ENCODE data around the gene ACTR3C.
"Not testable (repeated sequence)": the region's sequence is repeated elsewhere in the genome, so short reads cannot be mapped to it uniquely, and the experiment has no call there.

The ACTR3C gene

GRCh38 chr7:150311711-150312110 is 11.6 kb downstream of the ACTR3C start:
- no peak for DNase-seq

GRCh38 chr7:150311146-150311545 is 12.2 kb downstream of the ACTR3C start:
- no peak for DNase-seq

- no peak for DNase-seq
Measured at GRCh38 chr7:150308575-150308974, 14.8 kb downstream of the ACTR3C start.

- DNase-seq, result no peak
Measured at GRCh38 chr7:150307904-150308303, 15.4 kb downstream of the ACTR3C start.

GRCh38 chr7:150307129-150307528 is 16.2 kb downstream of the ACTR3C start:
- DNase-seq, result no peak

- not testable (repeated sequence) for DNase-seq
Measured at GRCh38 chr7:150306377-150306776, 17.0 kb downstream of the ACTR3C start.

GRCh38 chr7:150305903-150306284 is 17.5 kb downstream of the ACTR3C start:
- DNase-seq, result not testable (repeated sequence)

- not testable (repeated sequence) for DNase-seq
Measured at GRCh38 chr7:150305259-150305902, 18.0 kb downstream of the ACTR3C start.

- DNase-seq, result not testable (repeated sequence)
Measured at GRCh38 chr7:150304499-150305258, 18.7 kb downstream of the ACTR3C start.

- not testable (repeated sequence) for DNase-seq
Measured at GRCh38 chr7:150302908-150303310, 20.4 kb downstream of the ACTR3C start.

GRCh38 chr7:150297978-150298377 is 25.4 kb downstream of the ACTR3C start:
- not testable (repeated sequence) for DNase-seq

- DNase-seq, result not testable (repeated sequence)
Measured at GRCh38 chr7:150296802-150297201, 26.5 kb downstream of the ACTR3C start.

GRCh38 chr7:150295614-150296013 is 27.7 kb downstream of the ACTR3C start:
- not testable (repeated sequence) for DNase-seq

GRCh38 chr7:150295027-150295426 is 28.3 kb downstream of the ACTR3C start:
- DNase-seq, result not testable (repeated sequence)

GRCh38 chr7:150290317-150290716 is 33.0 kb downstream of the ACTR3C start:
- DNase-seq, result not testable (repeated sequence)

- not testable (repeated sequence) for DNase-seq
Measured at GRCh38 chr7:150288816-150289215, 34.5 kb downstream of the ACTR3C start.

- DNase-seq, result not testable (repeated sequence)
Measured at GRCh38 chr7:150287815-150288214, 35.5 kb downstream of the ACTR3C start.

GRCh38 chr7:150285849-150286754 is 37.2 kb downstream of the ACTR3C start:
- DNase-seq, result not testable (repeated sequence)

GRCh38 chr7:150283608-150284007 is 39.7 kb downstream of the ACTR3C start:
- DNase-seq, result not testable (repeated sequence)

GRCh38 chr7:150283111-150283510 is 40.2 kb downstream of the ACTR3C start:
- DNase-seq, result not testable (repeated sequence)

- not testable (repeated sequence) for DNase-seq
Measured at GRCh38 chr7:150281681-150282403, 41.5 kb downstream of the ACTR3C start.

GRCh38 chr7:150278383-150278782 is 45.0 kb downstream of the ACTR3C start:
- not testable (repeated sequence) for DNase-seq

Measured in NCI-H187 (cell line).